ENCODE measurements around the gene CYP26B1. TPM values are rescaled to one million over a fixed set of nuclear protein-coding genes. Genes with fewer than 3 reads are reported as not detected.
A peak's percentile ranks its signal among the peaks of the same experiment; 100 is the strongest.

The CYP26B1 gene
- total RNA-seq, 1 donor from 2014 or later = 1.2 TPM

- H3K27me3 Mint-ChIP-seq (ENCODE audit: low read depth, unreplicated experiment) = peaks cover 71% of the 10 kb centered on the region
- Histone ChIP-seq H3K27ac (ENCODE audit: low read depth, low read length) (no peak overlapping the region), H3K9me3 (ENCODE audit: insufficient read depth, low read depth, low read length) (no peaks in the 10 kb centered on the region), H3K79me2 (ENCODE audit: insufficient read depth, low read length) (no peaks in the 10 kb centered on the region), H3K4me1 (ENCODE audit: insufficient read depth, low read length) (no peaks in the 10 kb centered on the region), H3K9ac (ENCODE audit: low read length) (no peak overlapping the region), H2AFZ (ENCODE audit: low read depth, low read length) (no peak overlapping the region), H3K4me2 (ENCODE audit: low read length) (no peak overlapping the region), H3K36me3 (ENCODE audit: insufficient read depth, low read length) (no peaks in the 10 kb centered on the region), H4K20me1 (ENCODE audit: insufficient read depth, low read length) (no peaks in the 10 kb centered on the region), H3K27me3 (ENCODE audit: insufficient read depth, low read length) (peaks cover 56% of the 10 kb centered on the region), H3K4me3 (ENCODE audit: insufficient read depth, low read depth, low read length) (no peak overlapping the region)
- TF ChIP-seq, protein P1, sequence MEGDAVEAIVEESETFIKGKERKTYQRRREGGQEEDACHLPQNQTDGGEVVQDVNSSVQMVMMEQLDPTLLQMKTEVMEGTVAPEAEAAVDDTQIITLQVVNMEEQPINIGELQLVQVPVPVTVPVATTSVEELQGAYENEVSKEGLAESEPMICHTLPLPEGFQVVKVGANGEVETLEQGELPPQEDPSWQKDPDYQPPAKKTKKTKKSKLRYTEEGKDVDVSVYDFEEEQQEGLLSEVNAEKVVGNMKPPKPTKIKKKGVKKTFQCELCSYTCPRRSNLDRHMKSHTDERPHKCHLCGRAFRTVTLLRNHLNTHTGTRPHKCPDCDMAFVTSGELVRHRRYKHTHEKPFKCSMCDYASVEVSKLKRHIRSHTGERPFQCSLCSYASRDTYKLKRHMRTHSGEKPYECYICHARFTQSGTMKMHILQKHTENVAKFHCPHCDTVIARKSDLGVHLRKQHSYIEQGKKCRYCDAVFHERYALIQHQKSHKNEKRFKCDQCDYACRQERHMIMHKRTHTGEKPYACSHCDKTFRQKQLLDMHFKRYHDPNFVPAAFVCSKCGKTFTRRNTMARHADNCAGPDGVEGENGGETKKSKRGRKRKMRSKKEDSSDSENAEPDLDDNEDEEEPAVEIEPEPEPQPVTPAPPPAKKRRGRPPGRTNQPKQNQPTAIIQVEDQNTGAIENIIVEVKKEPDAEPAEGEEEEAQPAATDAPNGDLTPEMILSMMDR (IDR thresholded peaks at IDR 0.05; ENCODE audit: insufficient read depth, low read depth, low read length) = no peak
- no peak for TF ChIP-seq EZH2 (IDR thresholded peaks at IDR 0.05; ENCODE audit: insufficient read depth, low read length)
- peaks cover 2% of the 10 kb centered on the region for H3K9me3 Mint-ChIP-seq (ENCODE audit: unreplicated experiment)
- DNase-seq (ENCODE audit: low read depth) (no peak), FAIRE-seq (no peak)
- no peak overlapping the region for H3K4me3 Mint-ChIP-seq (ENCODE audit: unreplicated experiment)
- H3K36me3 Mint-ChIP-seq (ENCODE audit: low read depth, unreplicated experiment) = no peaks in the 10 kb centered on the region
- H3K4me1 Mint-ChIP-seq (ENCODE audit: low read depth, unreplicated experiment) = no peaks in the 10 kb centered on the region
- H3K27ac Mint-ChIP-seq (ENCODE audit: unreplicated experiment) = no peak overlapping the region
Observed at GRCh38 chr2:72156872-72157271, 9.2 kb upstream of the CYP26B1 start.

DNA sequence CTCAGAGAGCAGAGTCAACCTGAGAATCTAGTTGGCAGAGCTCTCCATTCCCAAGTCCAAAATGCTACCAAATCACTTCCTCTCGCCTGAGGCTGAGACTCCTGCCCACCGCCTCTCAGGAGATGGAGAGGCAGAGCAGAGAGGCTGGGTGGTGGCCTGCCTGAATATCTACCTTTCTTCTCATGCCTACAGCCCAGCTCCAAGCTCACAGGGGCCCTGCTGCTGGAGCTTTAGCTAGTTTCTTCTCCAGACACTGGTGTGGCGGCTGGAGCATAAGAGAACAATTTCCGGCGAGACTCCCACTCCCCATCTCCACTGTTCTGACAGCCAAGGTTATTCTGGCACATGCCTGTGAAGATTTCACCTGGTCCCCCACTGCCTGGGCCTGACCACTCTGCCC is 8.1 kb upstream of the CYP26B1 start:
- Histone ChIP-seq H3K79me2 (ENCODE audit: insufficient read depth, low read length) (no peaks in the 10 kb centered on the region), H3K4me3 (ENCODE audit: insufficient read depth, low read depth, low read length) (no peak overlapping the region), H3K4me2 (ENCODE audit: low read length) (no peak overlapping the region), H3K9ac (ENCODE audit: low read length) (no peak overlapping the region), H3K4me1 (ENCODE audit: insufficient read depth, low read length) (no peaks in the 10 kb centered on the region), H3K27ac (ENCODE audit: low read depth, low read length) (no peak overlapping the region), H4K20me1 (ENCODE audit: insufficient read depth, low read length) (no peaks in the 10 kb centered on the region), H3K36me3 (ENCODE audit: insufficient read depth, low read length) (no peaks in the 10 kb centered on the region), H3K27me3 (ENCODE audit: insufficient read depth, low read length) (peaks cover 62% of the 10 kb centered on the region), H2AFZ (ENCODE audit: low read depth, low read length) (no peak overlapping the region), H3K9me3 (ENCODE audit: insufficient read depth, low read depth, low read length) (no peaks in the 10 kb centered on the region)
- TF ChIP-seq EZH2 (IDR thresholded peaks at IDR 0.05; ENCODE audit: insufficient read depth, low read length) = no peak
- Mint-ChIP-seq H3K27ac (ENCODE audit: unreplicated experiment) (peak overlapping the region; percentile 56), H3K4me3 (ENCODE audit: unreplicated experiment) (no peak overlapping the region), H3K36me3 (ENCODE audit: low read depth, unreplicated experiment) (no peaks in the 10 kb centered on the region), H3K27me3 (ENCODE audit: low read depth, unreplicated experiment) (peaks cover 75% of the 10 kb centered on the region), H3K9me3 (ENCODE audit: unreplicated experiment) (peaks cover 2% of the 10 kb centered on the region), H3K4me1 (ENCODE audit: low read depth, unreplicated experiment) (no peaks in the 10 kb centered on the region)
- FAIRE-seq (no peak), DNase-seq (ENCODE audit: low read depth) (no peak)

DNA sequence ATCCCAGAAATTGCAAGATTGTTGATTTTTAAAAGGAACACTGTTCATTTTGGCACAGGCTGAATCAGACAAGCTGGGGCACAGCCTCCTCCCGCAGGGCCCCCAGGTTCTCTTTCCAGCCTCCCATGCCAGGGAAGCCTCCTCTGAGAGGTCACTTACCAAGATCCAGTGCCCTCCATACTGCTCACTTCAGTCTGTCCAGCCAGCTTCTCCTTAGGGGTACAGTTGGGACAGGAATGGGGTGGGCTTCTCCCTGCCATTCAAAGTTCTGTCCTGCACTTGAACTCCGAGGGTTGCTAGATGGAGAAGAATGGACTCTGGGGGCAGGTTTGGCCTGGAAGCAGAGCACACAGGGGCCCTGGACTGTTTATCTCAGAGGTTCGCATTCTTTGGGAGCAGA is 7.5 kb upstream of the CYP26B1 start:
- Histone ChIP-seq H3K79me2 (ENCODE audit: insufficient read depth, low read length) (no peaks in the 10 kb centered on the region), H3K4me1 (ENCODE audit: insufficient read depth, low read length) (peaks cover 1% of the 10 kb centered on the region), H3K27me3 (ENCODE audit: insufficient read depth, low read length) (peaks cover 63% of the 10 kb centered on the region), H3K9ac (ENCODE audit: low read length) (no peak overlapping the region), H3K27ac (ENCODE audit: low read depth, low read length) (no peak overlapping the region), H3K4me3 (ENCODE audit: insufficient read depth, low read depth, low read length) (no peak overlapping the region), H3K4me2 (ENCODE audit: low read length) (no peak overlapping the region), H2AFZ (ENCODE audit: low read depth, low read length) (no peak overlapping the region), H3K36me3 (ENCODE audit: insufficient read depth, low read length) (no peaks in the 10 kb centered on the region), H3K9me3 (ENCODE audit: insufficient read depth, low read depth, low read length) (no peaks in the 10 kb centered on the region), H4K20me1 (ENCODE audit: insufficient read depth, low read length) (no peaks in the 10 kb centered on the region)
- Mint-ChIP-seq H3K9me3 (ENCODE audit: unreplicated experiment) (peaks cover 2% of the 10 kb centered on the region), H3K4me3 (ENCODE audit: unreplicated experiment) (no peak overlapping the region), H3K36me3 (ENCODE audit: low read depth, unreplicated experiment) (no peaks in the 10 kb centered on the region), H3K4me1 (ENCODE audit: low read depth, unreplicated experiment) (peaks cover 2% of the 10 kb centered on the region), H3K27ac (ENCODE audit: unreplicated experiment) (no peak overlapping the region), H3K27me3 (ENCODE audit: low read depth, unreplicated experiment) (peaks cover 79% of the 10 kb centered on the region)
- no peak for DNase-seq (ENCODE audit: low read depth)
- no peak for FAIRE-seq
- TF ChIP-seq EZH2 (IDR thresholded peaks at IDR 0.05; ENCODE audit: insufficient read depth, low read length) = no peak
- TF ChIP-seq, protein P1 (IDR thresholded peaks at IDR 0.05; ENCODE audit: insufficient read depth, low read depth, low read length) = no peak

Data from astrocyte (in vitro differentiated cells and primary cell).